GM12892 (cell line): ENCODE results near the gene IL9.

ENCODE experiments used
- POLR2A ChIP-seq: IDR thresholded peaks from 2 replicates; pipeline ENCODE4 v1.6.1; 2011; ENCODE audit warnings: low read depth, low read length, control low read depth
- POLR2AphosphoS5 ChIP-seq: IDR thresholded peaks from 2 replicates; pipeline ENCODE4 v1.6.1; 2011; ENCODE audit warnings: low read depth, low read length, control low read depth
- TAF1 ChIP-seq: IDR thresholded peaks from 2 replicates; pipeline ENCODE4 v1.6.1; 2011; ENCODE audit warnings: low read depth, mild to moderate bottlenecking, control low read depth, low read length, borderline replicate concordance

DNA sequence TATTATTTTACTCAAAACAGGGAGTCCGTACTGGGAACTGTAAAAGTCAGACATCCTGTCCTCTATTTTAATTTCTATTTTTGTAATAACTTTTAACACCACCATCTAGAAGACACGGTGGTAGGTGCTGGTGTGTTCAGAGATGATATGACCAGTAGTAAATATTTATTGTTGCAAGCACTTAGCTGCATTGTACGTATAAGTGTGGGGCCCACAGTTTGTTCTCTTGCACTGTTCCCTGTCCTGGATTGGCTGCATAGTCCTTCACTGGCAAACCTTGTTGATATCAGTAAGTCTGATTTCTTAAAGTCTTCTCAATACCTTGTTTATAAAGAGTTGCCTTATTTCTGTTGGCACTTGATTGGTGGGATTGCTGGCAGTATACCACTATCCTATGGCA is 24.6 kb upstream of the IL9 start:
- TF ChIP-seq POLR2AphosphoS5 (no peak), POLR2A (no peak), TAF1 (no peak)
